GM19351 (cell line): ENCODE results near the gene C1orf159.

ENCODE experiments used
- ATAC-seq: cut with Tn5 transposase; IDR thresholded peaks from one replicate; pipeline ENCODE4 v1.9.1; 2021; ENCODE audit warnings: mild to moderate bottlenecking, moderate library complexity; ENCODE audit not compliant: unreplicated experiment

The C1orf159 gene

DNA sequence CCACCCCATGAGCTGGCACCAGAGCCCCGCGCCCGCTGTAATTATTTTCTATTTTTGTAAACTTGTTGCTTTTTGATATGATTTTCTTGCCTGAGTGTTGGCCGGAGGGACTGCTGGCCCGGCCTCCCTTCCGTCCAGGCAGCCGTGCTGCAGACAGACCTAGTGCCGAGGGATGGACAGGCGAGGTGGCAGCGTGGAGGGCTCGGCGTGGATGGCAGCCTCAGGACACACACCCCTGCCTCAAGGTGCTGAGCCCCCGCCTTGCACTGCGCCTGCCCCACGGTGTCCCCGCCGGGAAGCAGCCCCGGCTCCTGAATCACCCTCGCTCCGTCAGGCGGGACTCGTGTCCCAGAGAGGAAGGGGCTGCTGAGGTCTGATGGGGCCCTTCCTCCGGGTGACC lies 60.9 kb downstream of the C1orf159 start:
- no peak for ATAC-seq

DNA sequence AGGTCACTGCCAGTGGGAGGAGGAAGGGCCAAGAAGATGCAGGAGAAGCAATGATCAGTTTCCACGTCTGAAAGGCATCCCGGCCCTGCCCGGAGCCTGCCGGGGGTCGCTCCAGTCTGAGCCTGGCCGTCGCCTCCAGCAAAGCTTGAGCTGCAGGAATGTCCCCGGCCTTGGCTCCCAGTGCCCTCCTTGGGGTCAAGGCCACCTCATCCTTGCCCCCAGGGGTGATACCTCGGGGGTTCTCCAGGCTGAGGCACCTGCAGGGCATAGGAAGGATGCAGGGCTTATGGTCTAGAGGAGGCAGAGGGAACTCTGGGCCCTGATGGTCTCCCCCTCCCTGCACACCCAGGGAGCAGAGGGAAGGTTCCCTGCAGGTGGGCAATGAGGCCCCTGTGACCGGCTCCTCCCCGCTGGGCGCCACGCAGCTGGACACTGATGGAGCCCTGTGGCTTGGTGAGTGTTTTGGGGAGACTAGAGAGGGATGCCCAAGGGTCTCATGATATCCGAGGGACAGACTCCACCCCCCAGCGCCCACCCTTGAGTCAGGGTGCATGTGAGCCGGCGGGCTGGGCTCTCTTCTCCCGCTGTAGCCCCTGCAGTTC lies 61.7 kb downstream of the C1orf159 start:
- ATAC-seq: no peak

DNA sequence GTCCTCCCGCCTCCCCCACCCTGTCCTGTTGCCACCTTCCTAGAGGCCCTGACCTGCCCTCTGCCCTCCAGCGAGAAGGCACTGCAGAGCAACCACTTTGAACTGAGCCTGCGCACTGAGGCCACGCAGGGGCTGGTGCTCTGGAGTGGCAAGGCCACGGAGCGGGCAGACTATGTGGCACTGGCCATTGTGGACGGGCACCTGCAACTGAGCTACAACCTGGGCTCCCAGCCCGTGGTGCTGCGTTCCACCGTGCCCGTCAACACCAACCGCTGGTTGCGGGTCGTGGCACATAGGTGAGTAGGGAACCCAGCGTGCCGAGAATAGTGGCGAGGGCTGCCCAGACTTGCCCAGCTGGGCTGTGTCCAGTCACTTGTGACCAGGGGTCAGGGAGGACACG lies 62.2 kb downstream of the C1orf159 start:
- ATAC-seq: no peak

DNA sequence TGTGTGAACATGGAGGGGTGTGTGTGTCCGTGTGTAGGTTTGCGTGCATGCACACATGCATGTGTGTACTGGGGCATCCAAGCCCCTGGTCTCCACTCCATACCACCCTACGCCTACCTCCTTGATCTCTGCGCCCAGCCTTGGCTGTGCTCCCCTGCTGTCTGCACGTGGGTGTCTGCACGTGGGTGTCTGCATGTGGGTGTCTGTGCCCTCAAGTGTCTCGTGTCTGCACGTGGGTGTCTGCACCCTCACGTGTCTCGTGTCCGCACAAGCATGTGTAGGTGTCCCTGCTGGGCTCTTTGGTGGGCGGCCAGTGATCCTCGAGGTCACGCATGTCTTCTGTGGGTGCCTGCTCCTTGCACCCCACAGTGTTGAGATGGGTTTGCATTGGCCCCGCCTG lies 62.9 kb downstream of the C1orf159 start:
- ATAC-seq: no peak

DNA sequence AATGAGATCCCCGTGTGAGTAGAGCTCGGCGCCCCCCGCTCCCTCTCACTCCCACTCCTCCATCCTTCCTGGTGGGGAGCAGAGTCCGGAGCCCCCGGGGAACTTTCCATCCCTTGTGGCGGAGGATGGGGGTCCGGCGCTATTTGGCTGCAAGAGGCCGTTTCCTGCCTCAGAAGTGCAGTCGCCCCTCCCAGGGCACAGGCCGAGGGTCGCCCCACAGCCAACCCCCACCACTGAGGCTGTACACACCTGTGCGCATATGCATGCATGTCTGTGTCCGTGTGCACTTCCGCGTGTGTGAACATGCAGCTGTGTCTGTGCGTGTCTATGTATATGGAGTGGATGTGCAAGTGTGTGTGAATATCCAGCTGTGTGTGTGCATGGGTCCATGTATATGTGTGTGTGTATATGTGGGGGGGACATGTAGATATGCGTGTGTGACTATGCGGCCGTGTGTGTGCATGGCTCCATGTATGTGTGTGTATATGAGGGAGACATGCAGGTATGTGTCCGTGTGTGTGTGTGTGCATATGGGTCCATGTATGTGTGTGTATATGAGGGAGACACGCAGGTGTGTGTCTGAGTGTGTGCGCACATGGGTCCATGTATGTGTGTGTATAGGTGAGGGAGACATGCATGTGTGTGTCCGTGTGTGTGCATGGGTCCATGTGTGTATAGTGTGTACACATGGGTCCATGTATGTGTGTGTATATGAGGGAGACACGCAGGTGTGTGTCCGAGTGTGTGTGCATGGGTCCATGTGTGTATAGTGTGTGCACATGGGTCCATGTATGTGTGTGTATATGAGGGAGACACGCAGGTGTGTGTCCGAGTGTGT lies 63.7 kb downstream of the C1orf159 start:
- no peak for ATAC-seq

DNA sequence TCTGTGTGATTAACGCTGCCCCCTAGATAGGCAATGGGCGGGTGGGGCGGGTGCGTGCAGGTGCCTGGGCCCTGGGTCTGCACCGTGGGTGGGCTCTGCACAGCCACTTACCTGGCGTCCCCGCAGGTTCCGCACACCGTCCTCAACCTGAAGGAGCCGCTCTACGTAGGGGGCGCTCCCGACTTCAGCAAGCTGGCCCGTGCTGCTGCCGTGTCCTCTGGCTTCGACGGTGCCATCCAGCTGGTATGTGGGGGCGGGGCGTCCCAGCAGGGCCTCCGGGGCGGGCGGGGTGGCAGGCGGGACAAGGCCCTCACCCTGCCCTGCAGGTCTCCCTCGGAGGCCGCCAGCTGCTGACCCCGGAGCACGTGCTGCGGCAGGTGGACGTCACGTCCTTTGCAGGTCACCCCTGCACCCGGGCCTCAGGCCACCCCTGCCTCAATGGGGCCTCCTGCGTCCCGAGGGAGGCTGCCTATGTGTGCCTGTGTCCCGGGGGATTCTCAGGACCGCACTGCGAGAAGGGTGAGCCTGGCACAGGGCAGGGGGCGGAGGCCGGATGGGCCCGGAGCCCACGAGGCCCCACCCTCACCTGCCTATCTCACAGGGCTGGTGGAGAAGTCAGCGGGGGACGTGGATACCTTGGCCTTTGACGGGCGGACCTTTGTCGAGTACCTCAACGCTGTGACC lies 64.6 kb downstream of the C1orf159 start:
- no peak for ATAC-seq

DNA sequence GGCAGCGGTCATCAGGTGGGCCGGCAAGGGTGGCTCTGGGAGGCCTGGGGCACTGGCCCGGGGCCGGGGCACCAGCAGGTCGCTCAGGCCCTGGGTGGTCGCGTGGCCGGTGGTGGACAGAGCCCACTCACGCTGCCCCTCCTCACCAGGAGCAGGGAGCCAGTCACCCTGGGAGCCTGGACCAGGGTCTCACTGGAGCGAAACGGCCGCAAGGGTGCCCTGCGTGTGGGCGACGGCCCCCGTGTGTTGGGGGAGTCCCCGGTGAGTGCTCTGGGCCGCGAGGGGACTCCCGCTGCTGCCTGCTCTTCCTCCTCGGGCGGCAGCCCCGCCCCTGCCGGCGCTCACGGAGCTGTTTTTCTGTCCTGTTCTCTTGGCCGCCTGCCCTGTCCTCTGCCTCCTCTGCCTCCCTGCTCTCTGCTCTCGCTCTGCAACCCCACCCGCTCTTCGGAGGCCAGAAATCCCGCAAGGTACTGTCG lies 65.3 kb downstream of the C1orf159 start:
- ATAC-seq: no peak

DNA sequence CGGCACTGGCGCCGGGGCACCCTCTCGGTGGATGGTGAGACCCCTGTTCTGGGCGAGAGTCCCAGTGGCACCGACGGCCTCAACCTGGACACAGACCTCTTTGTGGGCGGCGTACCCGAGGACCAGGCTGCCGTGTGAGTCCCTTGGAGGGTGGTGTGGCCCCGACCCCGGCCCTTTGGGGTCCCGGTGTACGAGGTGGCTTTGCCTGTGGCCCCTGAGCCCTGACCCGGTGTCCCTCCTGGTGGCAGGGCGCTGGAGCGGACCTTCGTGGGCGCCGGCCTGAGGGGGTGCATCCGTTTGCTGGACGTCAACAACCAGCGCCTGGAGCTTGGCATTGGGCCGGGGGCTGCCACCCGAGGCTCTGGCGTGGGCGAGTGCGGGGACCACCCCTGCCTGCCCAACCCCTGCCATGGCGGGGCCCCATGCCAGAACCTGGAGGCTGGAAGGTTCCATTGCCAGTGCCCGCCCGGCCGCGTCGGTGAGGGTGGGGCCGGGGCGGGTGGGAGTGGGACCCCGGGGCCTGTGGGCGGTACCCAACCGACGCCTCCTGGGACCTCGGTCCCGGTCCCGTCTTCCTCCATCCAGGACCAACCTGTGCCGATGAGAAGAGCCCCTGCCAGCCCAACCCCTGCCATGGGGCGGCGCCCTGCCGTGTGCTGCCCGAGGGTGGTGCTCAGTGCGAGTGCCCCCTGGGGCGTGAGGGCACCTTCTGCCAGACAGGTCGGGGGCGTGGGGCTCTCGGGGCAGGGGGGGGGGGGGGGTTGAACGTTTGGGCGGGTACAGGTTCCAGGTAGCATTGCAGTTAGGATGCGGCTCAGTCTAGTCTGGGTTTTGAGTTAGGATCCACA lies 66.3 kb downstream of the C1orf159 start:
- no peak for ATAC-seq

DNA sequence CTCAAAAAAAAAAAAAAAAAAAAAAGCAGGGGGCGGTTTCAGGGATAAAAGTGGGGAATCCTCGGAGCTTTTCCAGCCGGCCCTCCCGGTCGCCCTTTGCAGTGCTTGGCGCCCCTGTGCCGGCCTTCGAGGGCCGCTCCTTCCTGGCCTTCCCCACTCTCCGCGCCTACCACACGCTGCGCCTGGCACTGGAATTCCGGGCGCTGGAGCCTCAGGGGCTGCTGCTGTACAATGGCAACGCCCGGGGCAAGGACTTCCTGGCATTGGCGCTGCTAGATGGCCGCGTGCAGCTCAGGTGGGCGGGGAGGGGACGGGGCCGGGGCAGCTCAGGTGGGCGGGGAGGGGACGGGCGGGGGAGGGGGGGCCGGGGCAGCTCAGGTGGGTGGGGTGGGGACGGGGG lies 67.1 kb downstream of the C1orf159 start:
- no peak for ATAC-seq

DNA sequence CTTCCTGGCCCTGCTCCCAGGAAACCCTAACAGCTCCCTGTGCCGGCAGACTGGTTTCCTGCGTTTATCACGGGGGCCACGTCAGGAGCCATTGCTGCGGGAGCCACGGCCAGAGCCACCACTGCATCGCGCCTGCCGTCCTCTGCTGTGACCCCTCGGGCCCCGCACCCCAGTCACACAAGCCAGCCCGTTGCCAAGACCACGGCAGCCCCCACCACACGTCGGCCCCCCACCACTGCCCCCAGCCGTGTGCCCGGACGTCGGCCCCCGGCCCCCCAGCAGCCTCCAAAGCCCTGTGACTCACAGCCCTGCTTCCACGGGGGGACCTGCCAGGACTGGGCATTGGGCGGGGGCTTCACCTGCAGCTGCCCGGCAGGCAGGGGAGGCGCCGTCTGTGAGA lies 67.9 kb downstream of the C1orf159 start:
- ATAC-seq: no peak

DNA sequence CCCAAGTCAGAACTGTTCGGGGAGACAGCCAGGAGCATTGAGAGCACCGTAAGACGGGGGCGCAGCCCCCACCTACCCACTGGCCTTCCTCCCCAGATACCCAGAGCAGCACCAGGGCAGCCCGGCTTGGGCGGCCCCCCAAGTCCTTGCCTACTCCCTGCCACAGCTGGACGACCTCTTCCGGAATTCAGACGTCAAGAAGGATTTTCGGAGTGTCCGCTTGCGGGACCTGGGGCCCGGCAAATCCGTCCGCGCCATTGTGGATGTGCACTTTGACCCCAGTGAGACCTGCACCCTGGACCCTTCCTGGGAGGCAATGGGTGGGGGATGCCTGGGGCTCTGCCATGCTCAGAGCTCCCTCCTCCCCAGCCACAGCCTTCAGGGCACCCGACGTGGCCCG lies 68.5 kb downstream of the C1orf159 start:
- no peak for ATAC-seq

DNA sequence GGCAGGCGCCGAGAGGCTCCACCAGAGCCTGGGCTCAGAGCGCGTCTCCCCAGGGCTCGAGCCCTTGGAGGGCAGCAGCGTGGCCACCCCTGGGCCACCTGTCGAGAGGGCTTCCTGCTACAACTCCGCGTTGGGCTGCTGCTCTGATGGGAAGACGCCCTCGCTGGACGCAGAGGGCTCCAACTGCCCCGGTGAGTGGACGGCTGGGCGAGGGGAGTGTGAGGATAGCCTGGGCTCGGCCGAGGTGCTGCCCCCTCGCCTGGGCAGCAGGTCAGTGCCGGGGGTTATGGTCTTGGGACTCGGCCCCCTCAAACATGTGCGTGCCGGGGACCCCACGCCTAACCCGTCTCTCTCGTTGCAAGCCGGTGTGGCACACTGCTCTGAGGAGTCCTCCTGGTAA lies 69.1 kb downstream of the C1orf159 start:
- ATAC-seq: no peak

DNA sequence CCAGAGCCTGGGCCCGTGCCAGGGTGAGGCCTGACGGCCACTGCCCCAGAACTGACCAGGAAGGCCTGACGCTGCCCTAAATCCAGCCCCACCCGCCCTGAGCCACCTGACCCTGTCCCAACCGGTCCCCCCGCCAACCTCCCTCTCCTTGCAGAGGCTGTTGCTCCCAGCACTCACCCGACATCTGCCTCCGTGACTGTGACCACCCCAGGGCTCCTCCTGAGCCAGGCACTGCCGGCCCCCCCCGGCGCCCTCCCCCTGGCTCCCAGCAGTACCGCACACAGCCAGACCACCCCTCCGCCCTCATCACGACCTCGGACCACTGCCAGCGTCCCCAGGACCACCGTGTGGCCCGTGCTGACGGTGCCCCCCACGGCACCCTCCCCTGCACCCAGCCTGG lies 69.6 kb downstream of the C1orf159 start:
- ATAC-seq: no peak

DNA sequence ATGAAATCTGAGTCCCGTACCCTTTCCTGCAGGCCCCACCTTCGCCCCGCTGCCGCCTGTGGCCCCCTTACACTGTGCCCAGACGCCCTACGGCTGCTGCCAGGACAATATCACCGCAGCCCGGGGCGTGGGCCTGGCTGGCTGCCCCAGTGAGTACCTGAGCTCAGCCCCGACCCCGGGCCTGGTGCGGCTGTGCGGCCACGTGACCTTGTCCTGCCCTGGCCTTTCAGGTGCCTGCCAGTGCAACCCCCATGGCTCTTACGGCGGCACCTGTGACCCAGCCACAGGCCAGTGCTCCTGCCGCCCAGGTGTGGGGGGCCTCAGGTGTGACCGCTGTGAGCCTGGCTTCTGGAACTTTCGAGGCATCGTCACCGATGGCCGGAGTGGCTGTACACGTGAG lies 70.8 kb downstream of the C1orf159 start:
- ATAC-seq: no peak

DNA sequence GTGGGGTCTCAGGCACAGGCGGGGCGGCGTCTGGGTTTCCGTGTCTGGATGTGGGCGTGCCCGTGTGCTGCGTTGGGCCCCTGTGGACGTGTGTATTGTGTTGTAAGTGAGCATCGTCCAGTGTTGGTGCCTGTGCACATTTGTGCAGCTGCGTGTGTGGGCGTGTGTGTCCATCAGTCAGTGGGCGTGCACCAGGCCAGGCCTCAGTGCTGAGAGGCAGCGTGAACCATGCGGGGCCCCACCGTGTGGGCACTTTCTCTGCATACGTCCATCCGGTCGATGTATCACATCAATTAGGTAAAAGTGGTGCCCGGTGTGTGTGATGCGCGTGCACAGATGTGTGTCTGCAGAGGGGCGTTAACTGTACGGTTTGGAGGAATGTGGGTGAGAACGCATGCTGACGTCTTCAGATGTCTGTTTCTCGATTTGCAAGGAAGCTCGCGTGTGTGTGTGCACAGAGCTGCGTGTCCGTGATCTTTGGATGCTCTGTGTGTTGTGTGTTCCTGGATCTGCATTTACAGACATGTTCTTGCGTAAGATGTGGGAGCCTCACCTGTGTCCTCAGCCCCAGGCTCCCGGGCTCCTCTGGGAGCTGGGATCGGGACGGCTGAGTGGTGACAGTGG lies 71.3 kb downstream of the C1orf159 start:
- ATAC-seq: no peak

DNA sequence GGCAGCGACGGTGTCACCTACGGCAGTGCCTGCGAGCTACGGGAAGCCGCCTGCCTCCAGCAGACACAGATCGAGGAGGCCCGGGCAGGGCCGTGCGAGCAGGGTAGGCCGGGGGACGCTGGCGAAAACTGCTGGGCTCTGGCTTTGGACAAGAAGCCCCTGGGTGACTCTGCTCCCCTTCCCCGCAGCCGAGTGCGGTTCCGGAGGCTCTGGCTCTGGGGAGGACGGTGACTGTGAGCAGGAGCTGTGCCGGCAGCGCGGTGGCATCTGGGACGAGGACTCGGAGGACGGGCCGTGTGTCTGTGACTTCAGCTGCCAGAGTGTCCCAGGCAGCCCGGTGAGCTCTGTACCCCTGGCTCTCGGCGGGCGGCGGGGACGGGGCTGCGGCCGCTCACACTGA lies 72.0 kb downstream of the C1orf159 start:
- ATAC-seq: no peak

DNA sequence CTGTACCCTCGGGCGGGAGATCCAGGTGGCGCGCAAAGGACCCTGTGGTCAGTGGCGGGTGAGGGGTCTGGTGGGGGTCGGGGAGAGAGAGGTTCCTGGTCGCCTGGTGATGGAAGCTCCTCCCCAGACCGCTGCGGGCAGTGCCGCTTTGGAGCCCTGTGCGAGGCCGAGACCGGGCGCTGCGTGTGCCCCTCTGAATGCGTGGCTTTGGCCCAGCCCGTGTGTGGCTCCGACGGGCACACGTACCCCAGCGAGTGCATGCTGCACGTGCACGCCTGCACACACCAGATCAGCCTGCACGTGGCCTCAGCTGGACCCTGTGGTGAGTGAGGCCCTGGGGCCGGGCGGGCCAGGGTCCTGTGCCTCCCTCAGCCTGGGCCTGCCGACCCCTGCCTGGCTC lies 72.5 kb downstream of the C1orf159 start:
- ATAC-seq: no peak

DNA sequence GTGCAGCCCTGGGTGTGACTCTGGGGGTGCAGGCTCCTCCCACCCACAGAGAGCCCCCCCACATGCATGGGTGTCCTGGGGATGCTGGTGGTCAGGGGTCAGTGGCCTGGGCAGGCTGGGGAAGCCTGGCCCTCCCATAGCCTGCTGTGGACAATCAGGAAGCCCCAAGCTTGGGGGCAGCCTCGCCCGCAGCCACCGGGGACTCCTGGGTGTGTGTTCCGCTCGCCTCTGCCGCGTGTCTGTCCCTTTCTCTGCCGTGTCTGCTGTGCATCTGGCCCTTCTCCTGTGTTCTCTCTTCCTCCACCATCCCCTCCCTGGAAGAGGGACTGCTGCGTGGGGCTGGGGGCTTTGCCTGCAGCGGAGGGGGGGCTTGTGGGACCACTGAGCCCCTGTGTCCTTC lies 73.1 kb downstream of the C1orf159 start:
- no peak for ATAC-seq

DNA sequence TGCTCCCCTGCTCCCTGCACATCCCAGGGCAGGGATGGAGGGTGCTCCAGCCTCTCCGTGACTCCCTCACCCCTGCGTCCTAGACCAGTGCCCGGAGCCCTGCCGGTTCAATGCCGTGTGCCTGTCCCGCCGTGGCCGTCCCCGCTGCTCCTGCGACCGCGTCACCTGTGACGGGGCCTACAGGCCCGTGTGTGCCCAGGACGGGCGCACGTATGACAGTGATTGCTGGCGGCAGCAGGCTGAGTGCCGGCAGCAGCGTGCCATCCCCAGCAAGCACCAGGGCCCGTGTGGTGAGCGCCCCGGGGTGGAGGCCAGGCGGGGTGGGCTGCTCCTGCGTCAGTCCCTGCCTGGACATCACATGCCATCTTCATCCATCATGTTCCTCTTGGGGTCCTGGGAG lies 74.0 kb downstream of the C1orf159 start:
- no peak for ATAC-seq

DNA sequence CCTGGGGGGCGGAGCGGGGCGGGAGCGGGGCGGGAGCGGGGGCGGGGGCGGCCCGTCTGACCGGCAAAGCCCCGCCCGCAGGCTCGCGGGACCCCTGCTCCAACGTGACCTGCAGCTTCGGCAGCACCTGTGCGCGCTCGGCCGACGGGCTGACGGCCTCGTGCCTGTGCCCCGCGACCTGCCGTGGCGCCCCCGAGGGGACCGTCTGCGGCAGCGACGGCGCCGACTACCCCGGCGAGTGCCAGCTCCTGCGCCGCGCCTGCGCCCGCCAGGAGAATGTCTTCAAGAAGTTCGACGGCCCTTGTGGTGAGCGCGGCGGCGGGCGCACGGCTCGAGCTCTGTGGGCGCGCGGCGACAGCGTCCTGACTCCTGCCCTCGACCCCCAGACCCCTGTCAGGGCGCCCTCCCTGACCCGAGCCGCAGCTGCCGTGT lies 74.8 kb downstream of the C1orf159 start:
- no peak for ATAC-seq
